ENCODE data around the gene PDGFA.

DNA sequence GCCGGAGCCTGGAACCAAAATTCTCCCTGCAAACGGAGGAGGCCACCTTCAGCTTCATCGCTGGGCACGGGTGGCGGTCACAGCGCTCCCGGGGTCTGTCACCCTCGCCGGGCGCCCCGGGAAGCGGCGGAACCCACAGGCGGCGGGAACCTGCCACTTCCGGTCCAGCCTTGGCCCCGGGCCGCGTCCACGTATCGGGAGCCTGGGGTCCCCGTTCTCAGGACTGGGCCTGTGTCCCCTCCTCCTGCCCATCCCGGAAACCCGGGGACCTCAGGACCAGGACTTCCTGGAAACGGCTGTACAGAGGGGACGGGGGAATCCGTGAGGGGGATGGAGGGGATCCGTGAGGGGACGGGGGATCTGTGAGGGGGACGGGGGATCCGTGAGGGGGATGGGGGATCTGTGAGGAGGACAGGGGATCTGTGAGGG, 25.4 kb downstream of the PDGFA start:
- TF ChIP-seq POLR2AphosphoS5 (IDR thresholded peaks at IDR 0.05; ENCODE audit: borderline replicate concordance, low read depth, low read length), result no peak
- TF ChIP-seq EZH2 (IDR thresholded peaks at IDR 0.05), result no peak

Data from SK-N-MC (cell line).